ENCODE measurements around the gene LIN7B. TPM values are rescaled to one million over a fixed set of nuclear protein-coding genes. Genes with fewer than 3 reads are reported as not detected.

The LIN7B gene
- total and polyA plus RNA-seq, 2 of the 13 experiments (the other 11 are each of a cell fraction or from before 2014, with no cell fraction given): 5.3 to 7.6 TPM

GRCh38 chr19:49069026-49069425 is 45.1 kb upstream of the LIN7B start:
- Histone ChIP-seq H3K9ac (ENCODE audit: insufficient read depth, low read depth, low read length) (no peak overlapping the region), H3K79me2 (ENCODE audit: insufficient read depth, low read length) (no peaks in the 10 kb centered on the region), H2AFZ (ENCODE audit: low read length) (no peak overlapping the region), H4K20me1 (ENCODE audit: insufficient read depth, low read length) (no peaks in the 10 kb centered on the region), H3K4me2 (ENCODE audit: low read depth, low read length) (no peak overlapping the region), H3K4me3 (replicated peaks in 1 of 3; ENCODE audit: insufficient read depth in 1 of 3, low read depth in 2 of 3, low read length in 3 of 3) (no peak overlapping the region), H3K36me3 (replicated peaks in 1 of 2; ENCODE audit: control insufficient read depth in 1 of 2, insufficient read depth in 2 of 2, low read length in 2 of 2) (no peaks in the 10 kb centered on the region), H3K4me1 (ENCODE audit: insufficient read depth, low read length) (peaks cover 8% of the 10 kb centered on the region; the same call in 1 of the 2 replicates), H3K9me3 (ENCODE audit: low read length) (no peaks in the 10 kb centered on the region), H3K27me3 (ENCODE audit: control insufficient read depth in 1 of 2, insufficient read depth in 2 of 2, low read length in 2 of 2) (peaks cover 3 to 51% of the 10 kb centered on the region in 2 experiments), H3K27ac (ENCODE audit: extremely low read length, insufficient read depth, low read length) (no peak overlapping the region)
- DNase-seq (ENCODE audit: low spot score) (no peak), FAIRE-seq (no peak), ATAC-seq (no peak)
- POLR2A ChIA-PET: no interaction called here
- BruUV-seq (replicated peaks): no TSS peak
- intact Hi-C loops (cut with micrococcal nuclease; ENCODE audit: unreplicated experiment) (no loop called here), in situ Hi-C loops (cut with HindIII; ENCODE audit: extremely low pct_ligation_motif_present, low pct_unique_long_range_greater_than_20kb) (no loop called here)
- WGBS (ENCODE audit: low lambda C conversion rate): 59% methylated on average over 6 of the region's 9 CpGs
- TF ChIP-seq MLX (CRISPR knock-in tag; IDR thresholded peaks at IDR 0.05) (no peak), ZBTB4 (CRISPR knock-in tag; IDR thresholded peaks at IDR 0.05; ENCODE audit: borderline replicate concordance) (no peak), ZNF777 (CRISPR knock-in tag; IDR thresholded peaks at IDR 0.05) (no peak), ZNF749 (CRISPR knock-in tag; IDR thresholded peaks at IDR 0.05; ENCODE audit: borderline replicate concordance) (no peak)
- CTCF ChIA-PET (ENCODE audit: low intra/inter-chr PET ratio, low total read pairs): no interaction called here

- ATAC-seq: no peak
Measured at GRCh38 chr19:49070416-49070815, 43.8 kb upstream of the LIN7B start.

More at GRCh38 chr19:49070416-49070815, 43.8 kb upstream of the LIN7B start:
- TF ChIP-seq ZSCAN12 (CRISPR knock-in tag; IDR thresholded peaks at IDR 0.05): no peak
- TF ChIP-seq ZSCAN20 (CRISPR knock-in tag; IDR thresholded peaks at IDR 0.05; ENCODE audit: borderline replicate concordance): no peak
- TF ChIP-seq GZF1 (CRISPR knock-in tag; IDR thresholded peaks at IDR 0.05): no peak
- no peak for TF ChIP-seq ZBTB10 (CRISPR knock-in tag; IDR thresholded peaks at IDR 0.05; ENCODE audit: borderline replicate concordance)
- TF ChIP-seq MEF2D (CRISPR knock-in tag; IDR thresholded peaks at IDR 0.05): no peak
- H4K20me1 ChIP-seq (ENCODE audit: insufficient read depth, low read length): no peaks in the 10 kb centered on the region
- ChIA-PET POLR2A (no interaction called here), CTCF (ENCODE audit: low intra/inter-chr PET ratio, low total read pairs) (no interaction called here)
- no peaks in the 10 kb centered on the region for H3K79me2 ChIP-seq (ENCODE audit: insufficient read depth, low read length)
- peaks cover 5% of the 10 kb centered on the region; the same call in 1 of the 2 replicates for H3K4me1 ChIP-seq (ENCODE audit: insufficient read depth, low read length)
- no peaks in the 10 kb centered on the region for H3K36me3 ChIP-seq (replicated peaks in 1 of 2; ENCODE audit: control insufficient read depth in 1 of 2, insufficient read depth in 2 of 2, low read length in 2 of 2)
- no peak overlapping the region for H3K27ac ChIP-seq (ENCODE audit: extremely low read length, insufficient read depth, low read length)
- DNase-seq (ENCODE audit: low spot score): no peak
- no peak overlapping the region for H2AFZ ChIP-seq (ENCODE audit: low read length)
- no peak overlapping the region for H3K9ac ChIP-seq (ENCODE audit: insufficient read depth, low read depth, low read length)
- H3K4me3 ChIP-seq (replicated peaks in 1 of 3; ENCODE audit: insufficient read depth in 1 of 3, low read depth in 2 of 3, low read length in 3 of 3): no peak overlapping the region
- no TSS peak for BruUV-seq (replicated peaks)
- in situ Hi-C loops (cut with HindIII; ENCODE audit: extremely low pct_ligation_motif_present, low pct_unique_long_range_greater_than_20kb): no loop called here
- FAIRE-seq: no peak
- no peaks in the 10 kb centered on the region for H3K9me3 ChIP-seq (ENCODE audit: low read length)
- intact Hi-C loops (cut with micrococcal nuclease; ENCODE audit: unreplicated experiment): no loop called here
- WGBS (ENCODE audit: low lambda C conversion rate): 82% methylated on average over 21 of the region's 21 CpGs
- H3K4me2 ChIP-seq (ENCODE audit: low read depth, low read length): no peak overlapping the region
- H3K27me3 ChIP-seq (ENCODE audit: control insufficient read depth in 1 of 2, insufficient read depth in 2 of 2, low read length in 2 of 2): peaks cover 3 to 41% of the 10 kb centered on the region in 2 experiments

All from HepG2 (cell line).